HG03520 (cell line): Measurements from ENCODE around the gene DMRTC1B.
"Not testable (repeated sequence)": the region's sequence is repeated elsewhere in the genome, so short reads cannot be mapped to it uniquely, and the experiment has no call there.

Experiments
- ATAC-seq: cut with Tn5 transposase; IDR thresholded peaks from one replicate; pipeline ENCODE4 v1.9.1; 2021; ENCODE audit warnings: mild to moderate bottlenecking, moderate library complexity; ENCODE audit not compliant: unreplicated experiment

The DMRTC1B gene, protein sequence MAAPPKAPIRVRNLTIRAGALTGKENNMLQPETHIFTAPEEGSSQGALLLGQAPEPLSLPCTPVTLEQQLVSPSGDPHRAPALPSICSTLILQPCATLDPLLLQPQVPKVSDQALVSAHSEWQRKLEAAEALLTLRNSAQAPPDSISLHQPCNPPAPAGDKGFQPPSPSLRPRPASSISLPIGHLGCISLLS

GRCh38 chrX:72776653-72777466 lies at the start of gene DMRTC1B:
TSS of gene DMRTC1B (plus strand) at chrX:72776890. CDS start at chrX:72845136, 68,246 bp downstream.
- peak; percentile 91 for ATAC-seq

GRCh38 chrX:72727846-72728245 lies 48.8 kb upstream of the DMRTC1B start:
- no peak for ATAC-seq

GRCh38 chrX:72733636-72734035 lies 43.1 kb upstream of the DMRTC1B start:
- ATAC-seq: not testable (repeated sequence)

GRCh38 chrX:72735561-72735960 lies 41.1 kb upstream of the DMRTC1B start:
- ATAC-seq: no peak

- not testable (repeated sequence) for ATAC-seq
Observed at GRCh38 chrX:72745546-72745945, 31.1 kb upstream of the DMRTC1B start.

- not testable (repeated sequence) for ATAC-seq
Observed at GRCh38 chrX:72748545-72748944, 28.1 kb upstream of the DMRTC1B start.

DNA sequence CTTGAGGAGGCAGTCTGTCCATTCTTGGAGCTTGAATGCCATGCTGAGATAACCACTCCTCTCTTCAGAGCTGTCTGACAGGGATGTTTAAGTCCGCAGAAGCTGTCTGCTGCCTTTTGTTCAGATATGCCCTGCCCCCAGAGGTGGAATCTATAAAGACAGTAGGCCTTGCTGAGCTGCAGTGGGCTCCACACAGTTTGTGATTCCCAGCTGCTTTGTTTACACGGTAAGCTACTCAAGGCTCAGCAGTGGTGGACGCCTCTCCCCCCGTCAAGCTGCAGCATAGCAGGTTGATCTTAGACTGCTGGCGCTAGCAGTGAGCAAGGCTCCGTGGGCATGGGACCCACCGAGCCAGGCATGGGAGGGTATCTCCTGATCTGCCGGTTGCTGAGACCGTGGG lies 16.2 kb upstream of the DMRTC1B start:
- ATAC-seq: not testable (repeated sequence)

DNA sequence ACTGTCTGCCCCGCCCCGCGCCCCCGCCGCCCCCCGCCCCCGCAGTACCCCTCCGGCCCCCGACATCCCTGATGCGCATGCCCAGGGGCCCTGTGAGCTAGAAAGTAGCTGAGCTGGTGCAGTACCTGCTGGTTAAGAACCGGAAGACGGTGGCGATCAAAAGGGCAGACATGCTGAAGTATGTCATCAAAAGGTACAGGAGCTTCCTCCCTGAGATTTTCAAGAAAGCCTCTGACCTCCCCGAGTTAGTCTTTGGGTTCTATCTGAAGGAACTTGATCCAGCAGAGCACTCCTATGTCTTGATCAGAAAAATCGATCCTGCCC lies 739 bp downstream of the DMRTC1B start:
- peak; percentile 48 for ATAC-seq

- not testable (repeated sequence) for ATAC-seq
Observed at GRCh38 chrX:72778146-72778545, 1.5 kb downstream of the DMRTC1B start.

DNA sequence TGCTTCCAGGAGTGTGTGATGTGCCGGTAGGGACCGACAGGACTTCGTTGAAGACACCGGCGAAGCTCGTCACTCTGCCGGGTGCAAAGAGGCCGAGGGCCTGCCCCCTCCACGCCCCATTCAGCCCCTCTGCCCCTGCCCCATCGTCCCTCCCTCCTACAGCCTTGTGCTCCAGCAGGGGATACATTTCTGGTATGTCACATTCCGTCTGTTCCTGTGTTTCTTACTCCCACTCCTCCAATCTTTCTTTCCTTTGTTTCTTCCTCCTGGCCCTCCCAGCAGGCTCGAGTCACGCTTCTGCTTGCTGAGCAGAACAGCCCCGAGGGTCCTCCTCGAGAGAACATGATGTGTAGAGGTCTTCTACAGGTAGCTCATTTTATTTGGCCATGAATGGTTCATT lies 5.9 kb downstream of the DMRTC1B start, which contains the start of gene FAM236B:
TSS of gene FAM236B (minus strand) at position 101 of the 400 bp plus-strand sequence. CDS start at position 1, 100 bp downstream.
- not testable (repeated sequence) for ATAC-seq

- not testable (repeated sequence) for ATAC-seq
Observed at GRCh38 chrX:72783365-72783936, 6.8 kb downstream of the DMRTC1B start.

- not testable (repeated sequence) for ATAC-seq
Observed at GRCh38 chrX:72783964-72784363, 7.3 kb downstream of the DMRTC1B start.

GRCh38 chrX:72788142-72788541 lies 11.5 kb downstream of the DMRTC1B start:
- not testable (repeated sequence) for ATAC-seq

DNA sequence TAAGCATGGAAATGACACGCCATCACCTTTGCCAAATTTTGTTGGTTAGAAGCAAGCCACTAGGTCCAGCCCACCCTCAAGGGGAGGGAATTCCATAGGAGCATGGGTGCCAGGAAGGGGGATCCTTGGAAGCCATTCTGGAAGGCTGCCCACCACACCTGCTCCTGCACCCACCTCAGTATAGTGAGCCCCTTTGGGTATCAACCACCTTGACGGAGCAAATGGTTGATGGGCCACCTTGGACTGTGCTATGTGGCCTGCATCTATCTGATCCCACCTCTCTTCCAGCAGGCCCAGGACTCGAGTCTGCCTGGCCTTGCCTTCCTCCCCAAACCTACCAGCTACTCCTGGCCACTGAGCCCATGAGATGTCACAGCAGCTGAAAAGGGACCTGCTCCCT lies 13.7 kb downstream of the DMRTC1B start:
- ATAC-seq: not testable (repeated sequence)

DNA sequence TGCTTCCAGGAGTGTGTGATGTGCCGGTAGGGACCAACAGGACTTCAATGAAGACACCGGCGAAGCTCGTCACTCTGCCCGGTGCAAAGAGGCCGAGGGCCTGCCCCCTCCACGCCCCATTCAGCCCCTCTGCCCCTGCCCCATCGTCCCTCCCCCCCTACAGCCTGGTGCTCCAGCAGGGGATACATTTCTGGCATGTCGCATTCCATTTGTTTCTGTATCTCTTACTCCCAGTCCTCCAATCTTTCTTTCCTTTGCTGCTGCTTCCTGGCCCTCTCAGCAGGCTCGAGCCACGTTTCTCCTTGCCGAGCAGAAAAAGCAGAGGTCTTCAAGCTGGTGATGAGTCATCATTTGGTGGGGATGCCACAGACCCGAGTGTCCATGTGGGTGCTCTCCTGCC lies 31.4 kb downstream of the DMRTC1B start, which contains the start of gene FAM236D:
TSS of gene FAM236D (minus strand) at position 101 of the 400 bp plus-strand sequence. CDS start at position 1, 100 bp downstream.
- not testable (repeated sequence) for ATAC-seq

DNA sequence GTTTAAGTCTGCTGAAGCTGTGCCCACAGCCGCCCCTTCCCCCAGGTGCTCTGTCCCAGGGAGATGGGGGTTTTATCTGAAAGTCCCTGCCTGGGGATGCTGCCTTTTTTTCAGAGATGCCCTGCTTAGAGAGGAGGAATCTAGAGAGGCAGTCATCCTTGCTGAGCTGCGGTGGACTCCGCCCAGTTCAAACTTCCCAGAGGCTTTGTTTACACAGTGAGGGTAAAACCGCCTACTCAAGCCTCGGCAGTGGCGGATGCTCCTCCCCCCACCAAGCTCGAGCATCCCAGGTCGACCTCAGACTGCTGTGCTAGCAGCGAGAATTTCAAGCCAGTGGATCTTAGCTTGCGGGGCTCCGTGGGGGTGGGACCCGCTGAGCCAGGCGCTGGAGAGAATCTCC lies 54.0 kb downstream of the DMRTC1B start:
- ATAC-seq: not testable (repeated sequence)

DNA sequence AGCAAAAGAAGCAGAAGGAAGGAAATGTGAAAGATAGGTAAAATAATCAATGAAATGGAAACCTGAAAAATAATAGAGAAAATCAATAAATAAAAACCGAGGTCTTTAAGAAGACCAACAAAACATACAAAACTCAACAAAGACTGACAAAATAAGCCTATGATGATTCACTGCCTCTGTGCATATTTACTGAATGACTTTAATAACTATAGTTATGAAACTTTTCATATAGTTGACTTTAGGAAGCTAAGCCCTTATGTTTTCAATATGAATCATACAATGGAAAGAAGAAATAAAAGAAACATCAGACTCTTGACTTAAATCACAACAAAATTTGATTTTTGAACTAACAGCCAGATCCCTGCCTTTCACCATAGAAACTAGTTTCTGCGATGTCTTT lies 60.8 kb downstream of the DMRTC1B start:
- not testable (repeated sequence) for ATAC-seq

DNA sequence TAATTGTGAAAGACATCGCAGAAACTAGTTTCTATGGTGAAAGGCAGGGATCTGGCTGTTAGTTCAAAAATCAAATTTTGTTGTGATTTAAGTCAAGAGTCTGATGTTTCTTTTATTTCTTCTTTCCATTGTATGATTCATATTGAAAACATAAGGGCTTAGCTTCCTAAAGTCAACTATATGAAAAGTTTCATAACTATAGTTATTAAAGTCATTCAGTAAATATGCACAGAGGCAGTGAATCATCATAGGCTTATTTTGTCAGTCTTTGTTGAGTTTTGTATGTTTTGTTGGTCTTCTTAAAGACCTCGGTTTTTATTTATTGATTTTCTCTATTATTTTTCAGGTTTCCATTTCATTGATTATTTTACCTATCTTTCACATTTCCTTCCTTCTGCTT lies 106.2 kb downstream of the DMRTC1B start:
- not testable (repeated sequence) for ATAC-seq

DNA sequence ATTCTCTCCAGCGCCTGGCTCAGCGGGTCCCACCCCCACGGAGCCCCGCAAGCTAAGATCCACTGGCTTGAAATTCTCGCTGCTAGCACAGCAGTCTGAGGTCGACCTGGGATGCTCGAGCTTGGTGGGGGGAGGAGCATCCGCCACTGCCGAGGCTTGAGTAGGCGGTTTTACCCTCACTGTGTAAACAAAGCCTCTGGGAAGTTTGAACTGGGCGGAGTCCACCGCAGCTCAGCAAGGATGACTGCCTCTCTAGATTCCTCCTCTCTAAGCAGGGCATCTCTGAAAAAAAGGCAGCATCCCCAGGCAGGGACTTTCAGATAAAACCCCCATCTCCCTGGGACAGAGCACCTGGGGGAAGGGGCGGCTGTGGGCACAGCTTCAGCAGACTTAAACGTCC lies 113.0 kb downstream of the DMRTC1B start:
- ATAC-seq: not testable (repeated sequence)
